Testis (tissue), 3 donors: ENCODE measurements around the gene MORF4L2. TPM values are rescaled to one million over a fixed set of nuclear protein-coding genes. Genes with fewer than 3 reads are reported as not detected.

ENCODE experiments used
- DNase-seq: peaks from one replicate; pipeline ENCODE4 v3.0.0-alpha.2; 2019
- H3K27ac ChIP-seq, 2 donors: fragments of 200-600 bp; sonication (generic); one replicate each; pipeline ENCODE4 v1.5.1; 2019
- H3K27me3 ChIP-seq: fragments of 200-600 bp; sonication (generic); one replicate; pipeline ENCODE4 v1.5.1; 2019
- H3K36me3 ChIP-seq: fragments of 200-600 bp; sonication (generic); one replicate; pipeline ENCODE4 v1.5.1; 2017; ENCODE audit warnings: low read depth; ENCODE audit errors: missing control alignments
- H3K4me1 ChIP-seq: fragments of 200-600 bp; sonication (generic); one replicate; pipeline ENCODE4 v1.5.1; 2019
- H3K4me3 ChIP-seq, 2 donors: fragments of 200-600 bp; sonication (generic); one replicate each; pipeline ENCODE4 v1.5.1; 2017 to 2019
- H3K9me3 ChIP-seq: fragments of 200-600 bp; sonication (generic); one replicate; pipeline ENCODE4 v1.5.1; 2017
- POLR2A ChIP-seq: fragments of 450-650 bp; IDR thresholded peaks from one replicate; pipeline ENCODE4 v1.6.1; 2017; ENCODE audit warnings: antibody characterized with exemption, mild to moderate bottlenecking, moderate library complexity
- WGBS, 2 donors: methylation state at CpG; one replicate each; pipeline ENCODE4 v1.1.5; 2018; 5-methylcytosine and 5-hydroxymethylcytosine counted together
- intact Hi-C: fragments of 100-400 bp; cut with DNase I; formaldehyde crosslinking; loops from one replicate; pipeline ENCODE4 v1.15.1; 2023; ENCODE audit warnings: low total_unique reads
- polyA plus RNA-seq: library from polyadenylated mRNA; stranded (reverse); fragments of 350-450 nt; fragmentation: Illumina TruSeq; extraction: RNeasy Lipid Tissue Mini Kit (QIAGEN cat#74804); gene quantifications from one replicate; pipeline ENCODE4 v1.2.3, GENCODE V29; 2014; ENCODE audit warnings: low read depth, low replicate concordance; ENCODE audit not compliant: insufficient read depth
- total RNA-seq, 2 donors: library from RNA; depleted of rRNA; stranded (reverse); fragments of >200 nt; gene quantifications; one replicate each; pipeline ENCODE4 v1.2.3, GENCODE V29; 2016
- TF ChIP-seq, protein P1 (sequence below), 3 experiments: fragments of 450-650 bp in 2 of 3; fragments of 200-600 bp in 1 of 3; sonication (generic) in 1 of 3; IDR thresholded peaks; one replicate each; pipeline ENCODE4 v1.5.1; 2016 to 2019; ENCODE audit warnings: antibody characterized with exemption in 3 of 3, mild to moderate bottlenecking in 2 of 3, moderate library complexity in 1 of 3

The MORF4L2 gene
- total and polyA plus RNA-seq, 3 donors from 2014 or later = 220 to 267 (median 257) TPM

DNA sequence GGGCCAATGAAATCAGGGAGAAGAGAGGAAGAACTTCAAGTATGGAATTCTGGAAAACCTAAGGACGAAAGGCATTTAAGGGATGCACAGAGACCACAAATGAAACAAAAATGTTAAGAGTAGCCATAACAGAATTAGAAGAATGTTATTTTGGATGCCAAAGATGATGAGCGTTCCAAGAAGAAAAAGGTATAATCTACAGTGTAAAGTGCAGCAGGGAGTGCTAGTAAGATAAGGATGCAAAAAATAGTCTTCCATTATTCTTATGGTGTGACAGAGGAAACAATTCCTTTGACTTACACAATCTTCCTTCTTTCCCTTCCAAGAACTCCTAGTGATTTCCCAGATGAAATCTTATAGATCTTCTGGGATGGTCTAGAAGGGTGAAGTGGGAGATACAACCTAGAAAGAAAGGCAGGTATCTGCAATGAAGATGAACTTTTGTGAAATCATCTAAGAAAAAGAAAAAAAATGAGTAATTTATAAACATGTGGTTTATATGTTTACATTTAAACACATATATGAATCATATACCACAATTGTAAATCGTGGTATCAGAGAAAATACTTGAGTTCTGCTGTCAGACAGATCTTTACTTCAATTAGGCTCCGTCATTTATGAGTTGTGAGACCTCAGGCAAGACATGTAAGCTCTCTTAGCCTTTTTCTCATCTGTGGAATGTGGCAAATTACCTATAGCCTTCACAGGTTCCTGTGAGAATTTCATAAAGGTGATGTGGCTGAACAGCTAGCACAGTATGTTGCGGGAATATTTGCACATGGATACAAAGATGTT is 8.1 kb downstream of the MORF4L2 start:
- no peaks in the 10 kb centered on the region for H3K27me3 ChIP-seq
- TF ChIP-seq, protein P1, sequence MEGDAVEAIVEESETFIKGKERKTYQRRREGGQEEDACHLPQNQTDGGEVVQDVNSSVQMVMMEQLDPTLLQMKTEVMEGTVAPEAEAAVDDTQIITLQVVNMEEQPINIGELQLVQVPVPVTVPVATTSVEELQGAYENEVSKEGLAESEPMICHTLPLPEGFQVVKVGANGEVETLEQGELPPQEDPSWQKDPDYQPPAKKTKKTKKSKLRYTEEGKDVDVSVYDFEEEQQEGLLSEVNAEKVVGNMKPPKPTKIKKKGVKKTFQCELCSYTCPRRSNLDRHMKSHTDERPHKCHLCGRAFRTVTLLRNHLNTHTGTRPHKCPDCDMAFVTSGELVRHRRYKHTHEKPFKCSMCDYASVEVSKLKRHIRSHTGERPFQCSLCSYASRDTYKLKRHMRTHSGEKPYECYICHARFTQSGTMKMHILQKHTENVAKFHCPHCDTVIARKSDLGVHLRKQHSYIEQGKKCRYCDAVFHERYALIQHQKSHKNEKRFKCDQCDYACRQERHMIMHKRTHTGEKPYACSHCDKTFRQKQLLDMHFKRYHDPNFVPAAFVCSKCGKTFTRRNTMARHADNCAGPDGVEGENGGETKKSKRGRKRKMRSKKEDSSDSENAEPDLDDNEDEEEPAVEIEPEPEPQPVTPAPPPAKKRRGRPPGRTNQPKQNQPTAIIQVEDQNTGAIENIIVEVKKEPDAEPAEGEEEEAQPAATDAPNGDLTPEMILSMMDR (IDR thresholded peaks at IDR 0.05) = no peak
- no peak for TF ChIP-seq POLR2A
- H3K4me3 ChIP-seq = no peak overlapping the region
- no peaks in the 10 kb centered on the region for H3K9me3 ChIP-seq
- no peaks in the 10 kb centered on the region for H3K36me3 ChIP-seq
- DNase-seq = no peak
- H3K4me1 ChIP-seq = no peaks in the 10 kb centered on the region
- WGBS, 2 donors = 85 to 88% methylated on average over 5 of the region's 5 CpGs
- intact Hi-C loops = no loop called here
- H3K27ac ChIP-seq = no peak overlapping the region

DNA sequence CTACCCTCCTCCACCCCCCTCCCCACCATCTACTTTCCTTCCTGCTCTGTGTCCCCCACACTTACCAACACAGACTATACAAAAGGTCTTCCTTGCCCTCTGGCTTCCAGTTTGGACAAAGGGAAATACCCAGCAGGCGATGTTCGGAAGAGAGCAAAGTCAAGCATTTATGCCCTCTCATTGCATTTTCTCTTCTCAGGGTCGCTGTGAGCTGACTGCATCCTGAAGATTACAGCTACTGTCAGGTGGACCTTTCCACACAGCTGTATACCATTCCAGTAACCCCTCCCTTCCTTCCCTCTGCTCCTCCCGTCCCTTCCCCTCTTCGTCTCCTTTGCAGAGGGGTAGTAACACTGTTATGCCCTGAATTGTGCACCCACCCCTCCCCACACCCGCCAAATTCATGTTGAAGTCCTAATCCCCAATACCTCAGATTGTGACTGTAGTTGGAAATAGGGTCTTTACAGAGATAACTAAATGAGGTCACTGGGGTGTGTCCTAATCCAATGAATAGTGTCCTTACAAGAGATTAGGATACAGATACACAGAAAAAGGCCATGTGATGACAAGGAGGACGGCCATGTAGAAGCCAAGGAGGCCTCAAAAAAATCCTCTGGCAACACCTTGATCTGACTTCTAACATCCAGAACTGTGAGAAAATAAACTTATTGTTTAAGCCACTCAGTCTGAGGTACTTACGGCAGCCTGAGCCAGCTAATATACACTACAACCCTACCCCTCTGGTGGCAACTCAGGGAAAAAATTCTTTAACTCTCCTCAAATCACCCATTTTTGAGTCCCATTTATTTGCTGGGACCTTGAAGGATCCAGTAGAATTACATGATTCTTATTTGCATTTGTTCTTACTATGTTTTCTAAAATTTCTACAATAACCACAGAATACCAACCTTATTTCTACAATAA is 11.7 kb downstream of the MORF4L2 start:
- H3K27ac ChIP-seq = no peak overlapping the region
- H3K4me1 ChIP-seq = no peaks in the 10 kb centered on the region
- no peak for DNase-seq
- TF ChIP-seq, protein P1 (IDR thresholded peaks at IDR 0.05) = no peak
- no peak overlapping the region for H3K4me3 ChIP-seq
- H3K9me3 ChIP-seq = no peaks in the 10 kb centered on the region
- 74 to 79% methylated on average over 6 to 8 of the region's 8 CpGs for WGBS, 2 donors
- H3K36me3 ChIP-seq = no peaks in the 10 kb centered on the region
- intact Hi-C loops = no loop called here
- H3K27me3 ChIP-seq = no peaks in the 10 kb centered on the region

DNA sequence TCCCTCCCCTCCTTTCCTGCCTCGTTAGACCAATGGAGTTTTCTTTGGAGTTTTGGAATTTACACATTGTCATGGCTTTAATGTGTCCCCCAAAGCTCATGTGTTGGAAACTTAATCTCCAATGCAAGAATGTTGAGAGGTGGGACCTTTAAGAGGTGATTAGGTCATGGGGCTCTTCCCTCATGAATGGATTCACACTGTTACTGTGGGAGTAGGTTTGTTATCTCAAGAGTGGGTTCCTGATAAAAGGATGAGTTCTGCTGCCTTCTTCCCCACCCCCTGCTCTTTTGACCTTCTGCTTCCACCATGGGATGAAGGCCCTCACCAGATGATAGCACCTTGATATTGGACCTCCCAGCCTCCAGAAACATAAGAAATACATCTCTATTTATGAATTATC is 16.8 kb downstream of the MORF4L2 start:
- H3K4me1 ChIP-seq = no peaks in the 10 kb centered on the region
- intact Hi-C loops = no loop called here
- no peak overlapping the region for H3K27ac ChIP-seq
- no peak overlapping the region for H3K4me3 ChIP-seq
- no peaks in the 10 kb centered on the region for H3K27me3 ChIP-seq
- no peaks in the 10 kb centered on the region for H3K36me3 ChIP-seq
- no peak for TF ChIP-seq POLR2A
- TF ChIP-seq, protein P1 (IDR thresholded peaks at IDR 0.05) = no peak
- 93 to 94% methylated on average over 1 of the region's 1 CpG for WGBS, 2 donors
- no peaks in the 10 kb centered on the region for H3K9me3 ChIP-seq
- no peak for DNase-seq

DNA sequence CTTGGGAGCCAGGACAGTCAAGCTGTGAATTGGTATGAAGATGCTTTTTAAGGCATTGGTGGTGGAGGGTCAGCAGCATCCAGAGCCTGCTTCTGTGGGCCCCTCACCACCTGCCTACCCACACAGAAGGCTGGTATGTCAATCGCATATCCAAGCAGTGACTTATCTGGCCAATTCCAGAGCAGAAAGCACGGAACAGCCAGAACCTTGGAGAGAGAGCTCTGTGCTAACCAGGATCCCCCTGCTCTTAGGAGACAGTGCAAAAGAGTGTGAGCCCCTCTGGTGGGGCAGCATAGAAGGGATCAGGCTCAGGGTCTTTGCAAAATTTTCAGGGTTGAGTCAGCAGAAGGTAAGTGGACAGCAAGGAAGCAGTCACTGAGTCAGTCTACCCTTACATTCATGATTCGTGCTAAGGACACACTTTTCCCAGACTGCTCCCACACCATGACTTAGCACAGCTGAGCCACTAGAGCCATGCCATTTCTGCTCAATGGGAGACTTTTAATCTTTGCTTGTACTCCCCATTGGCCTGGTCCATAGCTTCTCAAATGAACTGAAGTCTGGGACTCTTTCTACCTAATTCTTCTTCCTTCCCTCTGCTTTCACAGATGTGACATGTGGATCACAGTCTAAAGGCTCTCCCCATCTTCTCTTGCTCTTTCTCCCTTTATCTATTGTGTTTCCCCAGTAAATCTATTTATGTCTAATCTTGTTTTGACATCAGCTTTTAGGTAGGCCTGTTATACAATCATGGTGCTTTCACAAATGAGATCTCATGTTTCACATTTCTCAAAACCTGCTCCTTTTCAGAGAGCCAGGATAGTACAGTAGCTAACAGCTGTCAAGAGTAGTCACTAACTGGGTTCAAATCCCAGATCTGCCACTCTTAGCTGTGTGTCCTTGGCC is 20.0 kb downstream of the MORF4L2 start:
- 80 to 90% methylated on average over 1 to 2 of the region's 3 CpGs for WGBS, 2 donors
- no peaks in the 10 kb centered on the region for H3K9me3 ChIP-seq
- no peak overlapping the region for H3K27ac ChIP-seq
- no peak for TF ChIP-seq POLR2A
- H3K36me3 ChIP-seq = no peaks in the 10 kb centered on the region
- H3K4me1 ChIP-seq = no peaks in the 10 kb centered on the region
- H3K4me3 ChIP-seq = no peak overlapping the region
- no peak for DNase-seq
- H3K27me3 ChIP-seq = no peaks in the 10 kb centered on the region
- intact Hi-C loops = no loop called here
